DND-41 (cell line): ENCODE data around the gene TNS3.

Experiments
- ATAC-seq: fragments of 200-7000 bp; cut with Tn5 transposase; 3 replicates; pipeline ENCODE4 v1.9.1; 2021; ENCODE audit warnings: low read depth; ENCODE audit not compliant: insufficient read depth
- DNase-seq: peaks from one replicate; pipeline ENCODE4 v3.0.0-alpha.2; 2020
- H2AFZ ChIP-seq: 2 replicates; pipeline ENCODE4 v1.6.0; 2012; ENCODE audit warnings: low read depth, low read length
- H3K27ac ChIP-seq: 2 replicates; pipeline ENCODE4 v1.5.1; 2012; ENCODE audit warnings: low read length, inconsistent platforms
- H3K27me3 ChIP-seq: fragments of 200-600 bp; sonication (generic); 2 replicates; pipeline ENCODE4 v1.6.0; 2012; ENCODE audit warnings: low read length, mild to moderate bottlenecking, inconsistent platforms; ENCODE audit not compliant: insufficient read depth, poor library complexity
- H3K36me3 ChIP-seq: 2 replicates; pipeline ENCODE4 v1.5.1; 2012; ENCODE audit warnings: low read length, inconsistent platforms; ENCODE audit not compliant: insufficient read depth
- H3K4me1 ChIP-seq: 2 replicates; pipeline ENCODE4 v1.5.1; 2012; ENCODE audit warnings: mild to moderate bottlenecking, low read length; ENCODE audit not compliant: insufficient read depth
- H3K4me2 ChIP-seq: 2 replicates; pipeline ENCODE4 v1.6.0; 2012; ENCODE audit warnings: mild to moderate bottlenecking, moderate library complexity, low read length, inconsistent platforms; ENCODE audit not compliant: insufficient read depth
- H3K4me3 ChIP-seq, 2 experiments: fragments of 200-600 bp in 1 of 2; shearing (Covaris generic) in 1 of 2; 2 replicates each; pipeline ENCODE4 v1.5.1; 2012 to 2016; ENCODE audit warnings: inconsistent platforms in 2 of 2, low read length in 2 of 2, mild to moderate bottlenecking in 2 of 2, low read depth in 1 of 2, moderate library complexity in 1 of 2
- H3K79me2 ChIP-seq: 2 replicates; pipeline ENCODE4 v1.6.0; 2012; ENCODE audit warnings: low read length, inconsistent platforms; ENCODE audit not compliant: insufficient read depth
- H3K9ac ChIP-seq: 2 replicates; pipeline ENCODE4 v1.6.0; 2012; ENCODE audit warnings: low read depth, mild to moderate bottlenecking, inconsistent platforms, low read length, moderate library complexity
- H3K9me3 ChIP-seq: 2 replicates; pipeline ENCODE4 v1.5.1; 2012; ENCODE audit warnings: low read length, moderate library complexity, mild to moderate bottlenecking, inconsistent platforms; ENCODE audit not compliant: insufficient read depth, severe bottlenecking
- H4K20me1 ChIP-seq: 2 replicates; pipeline ENCODE4 v1.6.0; 2012; ENCODE audit warnings: low read length; ENCODE audit not compliant: insufficient read depth
- CTCF ChIP-seq: IDR thresholded peaks from 2 replicates; pipeline ENCODE4 v1.5.1; 2012; ENCODE audit warnings: borderline replicate concordance, low read length, moderate library complexity, mild to moderate bottlenecking; ENCODE audit not compliant: poor library complexity, severe bottlenecking; ENCODE audit errors: extremely low read depth
- EZH2 ChIP-seq: IDR thresholded peaks from 3 replicates; pipeline ENCODE4 v1.6.1; 2012; ENCODE audit warnings: borderline replicate concordance, low read depth, mild to moderate bottlenecking, moderate library complexity, low read length, inconsistent platforms; ENCODE audit not compliant: severe bottlenecking

Gene TNS3

GRCh38 chr7:47427051-47427643 lies 154.8 kb downstream of the TNS3 start:
- H3K9me3 ChIP-seq: no peaks in the 10 kb centered on the region
- no peaks in the 10 kb centered on the region for H3K36me3 ChIP-seq
- H3K4me3 ChIP-seq: no peak overlapping the region
- no peaks in the 10 kb centered on the region for H4K20me1 ChIP-seq
- DNase-seq (no peak), ATAC-seq (no peak)
- H3K9ac ChIP-seq: no peak overlapping the region
- no peaks in the 10 kb centered on the region for H3K4me1 ChIP-seq
- H3K4me2 ChIP-seq: no peak overlapping the region
- no peak for TF ChIP-seq EZH2
- TF ChIP-seq CTCF: no peak
- no peak overlapping the region for H3K27ac ChIP-seq
- H3K27me3 ChIP-seq: no peaks in the 10 kb centered on the region
- H2AFZ ChIP-seq: no peak overlapping the region
- no peaks in the 10 kb centered on the region for H3K79me2 ChIP-seq

GRCh38 chr7:47424523-47424922 lies 157.4 kb downstream of the TNS3 start:
- H3K9ac ChIP-seq: no peak overlapping the region
- no peaks in the 10 kb centered on the region for H4K20me1 ChIP-seq
- TF ChIP-seq CTCF: no peak
- no peak for TF ChIP-seq EZH2
- H3K9me3 ChIP-seq: no peaks in the 10 kb centered on the region
- no peak overlapping the region for H3K4me3 ChIP-seq
- no peaks in the 10 kb centered on the region for H3K79me2 ChIP-seq
- no peaks in the 10 kb centered on the region for H3K4me1 ChIP-seq
- no peak overlapping the region for H3K4me2 ChIP-seq
- H3K27me3 ChIP-seq: no peaks in the 10 kb centered on the region
- ATAC-seq (no peak), DNase-seq (no peak)
- no peak overlapping the region for H2AFZ ChIP-seq
- H3K36me3 ChIP-seq: no peaks in the 10 kb centered on the region
- no peak overlapping the region for H3K27ac ChIP-seq

- no peaks in the 10 kb centered on the region for H3K27me3 ChIP-seq
- no peaks in the 10 kb centered on the region for H3K36me3 ChIP-seq
- H3K4me2 ChIP-seq: no peak overlapping the region
- H3K4me3 ChIP-seq: no peak overlapping the region
- ATAC-seq: no peak
- no peak for DNase-seq
- H2AFZ ChIP-seq: no peak overlapping the region
- no peaks in the 10 kb centered on the region for H3K79me2 ChIP-seq
- no peaks in the 10 kb centered on the region for H4K20me1 ChIP-seq
- H3K27ac ChIP-seq: no peak overlapping the region
- no peaks in the 10 kb centered on the region for H3K9me3 ChIP-seq
- no peaks in the 10 kb centered on the region for H3K4me1 ChIP-seq
- no peak overlapping the region for H3K9ac ChIP-seq
- TF ChIP-seq CTCF (no peak), EZH2 (no peak)
Measured at GRCh38 chr7:47423196-47423595, 158.7 kb downstream of the TNS3 start.

- H3K79me2 ChIP-seq: no peaks in the 10 kb centered on the region
- H3K4me1 ChIP-seq: no peaks in the 10 kb centered on the region
- H3K4me3 ChIP-seq: no peak overlapping the region
- no peak overlapping the region for H3K9ac ChIP-seq
- H3K9me3 ChIP-seq: no peaks in the 10 kb centered on the region
- no peak overlapping the region for H3K27ac ChIP-seq
- H3K4me2 ChIP-seq: no peak overlapping the region
- DNase-seq (no peak), ATAC-seq (no peak)
- TF ChIP-seq CTCF: no peak
- no peak for TF ChIP-seq EZH2
- H4K20me1 ChIP-seq: no peaks in the 10 kb centered on the region
- no peaks in the 10 kb centered on the region for H3K27me3 ChIP-seq
- no peaks in the 10 kb centered on the region for H3K36me3 ChIP-seq
- H2AFZ ChIP-seq: no peak overlapping the region
Measured at GRCh38 chr7:47422611-47423010, 159.3 kb downstream of the TNS3 start.
